NCI-H2171 treated with DMSO at 0.1 percent for 48 hours (cell line): ENCODE results near the gene PFDN1.

Source experiments
- DNase-seq: peaks from one replicate; lab custom pipeline; 2025; lab: John Stamatoyannopoulos, UW

PFDN1 gene

GRCh38 chr5:140328036-140328764, 25.3 kb upstream of the PFDN1 start:
- no peak for DNase-seq

GRCh38 chr5:140327589-140327988, 24.7 kb upstream of the PFDN1 start:
- peak; percentile 53 for DNase-seq

- DNase-seq: no peak
Measured at GRCh38 chr5:140325486-140325885, 22.6 kb upstream of the PFDN1 start.

- no peak for DNase-seq
Measured at GRCh38 chr5:140324617-140325241, 21.8 kb upstream of the PFDN1 start.

GRCh38 chr5:140324041-140324600, 21.2 kb upstream of the PFDN1 start:
- DNase-seq: no peak

- no peak for DNase-seq
Measured at GRCh38 chr5:140322751-140323731, 20.1 kb upstream of the PFDN1 start.

GRCh38 chr5:140321796-140322195, 18.9 kb upstream of the PFDN1 start:
- DNase-seq: no peak

GRCh38 chr5:140319833-140320232, 16.9 kb upstream of the PFDN1 start:
- no peak for DNase-seq

GRCh38 chr5:140318792-140319191, 15.9 kb upstream of the PFDN1 start:
- peak; percentile 34 for DNase-seq

GRCh38 chr5:140317859-140318258, 15.0 kb upstream of the PFDN1 start:
- DNase-seq: no peak

GRCh38 chr5:140312791-140313189, 9.9 kb upstream of the PFDN1 start:
- DNase-seq: no peak

- no peak for DNase-seq
Measured at GRCh38 chr5:140312067-140312790, 9.3 kb upstream of the PFDN1 start.

- no peak for DNase-seq
Measured at GRCh38 chr5:140311011-140311467, 8.1 kb upstream of the PFDN1 start.

- DNase-seq: no peak
Measured at GRCh38 chr5:140310434-140310833, 7.5 kb upstream of the PFDN1 start.

- no peak for DNase-seq
Measured at GRCh38 chr5:140309706-140310249, 6.9 kb upstream of the PFDN1 start.

- DNase-seq: no peak
Measured at GRCh38 chr5:140305471-140305870, 2.6 kb upstream of the PFDN1 start.

GRCh38 chr5:140303966-140304365, 1.1 kb upstream of the PFDN1 start:
- no peak for DNase-seq

GRCh38 chr5:140301136-140301535, 1.8 kb downstream of the PFDN1 start:
- DNase-seq: no peak

- no peak for DNase-seq
Measured at GRCh38 chr5:140299056-140299455, 3.8 kb downstream of the PFDN1 start.

- DNase-seq: no peak
Measured at GRCh38 chr5:140298183-140298601, 4.7 kb downstream of the PFDN1 start.

GRCh38 chr5:140297283-140297682, 5.6 kb downstream of the PFDN1 start:
- DNase-seq: no peak
